Measurements from ENCODE around the gene TSPAN10.

TSPAN10 gene

DNA sequence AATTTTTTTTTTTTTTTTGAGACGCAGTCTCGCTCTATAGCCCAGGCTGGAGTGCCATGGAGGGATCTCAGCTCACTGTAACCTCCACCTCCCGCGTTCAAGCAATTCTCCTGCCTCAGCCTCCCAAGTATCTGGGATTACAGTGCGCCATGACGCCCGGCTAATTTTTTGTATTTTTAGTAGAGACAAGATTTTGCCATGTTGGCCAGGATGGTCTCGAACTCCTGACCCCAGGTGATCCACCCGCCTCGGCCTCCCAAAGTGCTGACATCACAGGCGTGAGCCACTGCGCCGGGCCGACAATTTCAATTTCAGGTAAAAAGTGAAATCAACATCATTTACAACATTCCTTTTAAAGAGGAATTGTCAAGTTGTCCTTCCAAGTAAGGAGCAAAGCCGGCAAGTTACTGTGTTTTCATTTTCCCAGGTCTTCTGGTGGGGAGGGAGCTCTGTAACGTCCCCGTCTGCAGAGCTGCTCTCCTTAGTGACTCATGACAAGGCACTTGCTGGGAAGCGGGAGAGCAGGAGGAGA lies 957 bp upstream of the TSPAN10 start:
- peak in 1 of 6 experiments; percentile 19 for DNase-seq

DNA sequence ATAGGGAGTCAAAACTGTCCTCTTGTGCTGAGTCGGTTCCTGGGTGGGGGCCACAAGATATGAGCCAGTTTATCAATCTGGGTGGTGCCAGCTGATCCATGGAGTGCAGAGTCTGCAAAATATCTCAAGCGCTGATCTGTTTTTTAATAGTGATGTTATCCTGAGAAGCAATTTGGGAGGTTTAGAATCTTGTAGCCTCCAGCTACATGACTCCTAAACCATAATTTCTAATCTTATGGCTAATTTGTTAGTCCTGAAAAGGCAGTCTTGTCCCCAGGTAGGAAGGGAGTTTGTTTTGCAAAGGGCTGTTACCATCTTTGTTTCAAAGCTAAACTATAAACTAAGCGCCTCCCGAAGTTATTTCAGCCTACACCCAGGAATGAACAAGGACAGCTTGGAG lies 1.7 kb downstream of the TSPAN10 start:
- no peak for DNase-seq

DNA sequence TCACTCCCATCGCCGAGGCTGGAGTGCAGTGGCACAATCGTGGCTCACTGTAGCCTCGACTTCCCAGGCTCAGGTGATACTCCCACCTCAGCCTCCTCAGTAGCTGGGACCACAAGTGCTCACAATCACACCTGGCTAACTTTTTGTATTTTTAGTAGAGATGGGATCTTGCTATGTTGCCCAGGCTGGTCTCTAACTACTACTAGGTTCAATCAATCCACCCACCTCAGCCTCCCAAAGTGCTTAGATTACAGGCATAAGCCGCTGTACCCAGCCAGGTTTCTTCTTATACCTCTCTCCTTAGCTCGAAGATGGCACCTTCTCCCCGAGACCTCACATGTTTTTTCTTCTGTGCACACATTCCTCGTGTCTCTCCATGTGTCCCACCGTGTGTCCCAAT lies 3.0 kb downstream of the TSPAN10 start:
- DNase-seq = no peak

DNA sequence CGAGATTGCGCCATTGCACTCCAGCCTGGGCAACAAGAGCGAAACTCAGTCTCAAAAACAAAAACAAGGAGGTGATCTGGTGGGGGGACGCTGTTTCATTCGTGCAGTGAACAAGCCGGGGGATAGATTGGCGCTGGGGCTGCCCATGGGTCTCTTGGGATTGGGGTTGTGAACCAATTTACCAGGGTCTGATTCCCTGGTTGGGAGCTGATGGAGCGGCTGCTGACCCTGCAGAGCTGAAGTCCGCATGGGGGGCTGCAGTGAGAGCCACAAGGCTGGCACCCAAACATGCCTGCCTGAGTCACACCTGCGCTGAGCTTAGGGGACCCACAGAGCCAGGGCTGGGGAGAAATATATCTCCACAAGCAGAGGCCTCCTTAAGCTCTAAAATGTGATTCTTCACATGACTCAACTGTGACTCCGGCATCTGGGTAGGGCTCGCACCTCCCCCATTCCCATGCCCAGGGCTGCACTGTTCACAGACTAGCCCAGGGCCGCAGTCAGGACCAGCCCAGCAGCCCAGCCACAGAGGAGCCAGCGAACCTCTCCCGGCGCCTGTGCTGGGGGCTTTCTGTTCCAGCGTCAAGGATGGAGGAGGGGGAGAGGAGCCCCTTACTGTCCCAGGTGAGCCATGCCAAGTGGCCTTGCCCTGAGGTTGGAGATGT lies 5.0 kb downstream of the TSPAN10 start:
- no peak for DNase-seq

DNA sequence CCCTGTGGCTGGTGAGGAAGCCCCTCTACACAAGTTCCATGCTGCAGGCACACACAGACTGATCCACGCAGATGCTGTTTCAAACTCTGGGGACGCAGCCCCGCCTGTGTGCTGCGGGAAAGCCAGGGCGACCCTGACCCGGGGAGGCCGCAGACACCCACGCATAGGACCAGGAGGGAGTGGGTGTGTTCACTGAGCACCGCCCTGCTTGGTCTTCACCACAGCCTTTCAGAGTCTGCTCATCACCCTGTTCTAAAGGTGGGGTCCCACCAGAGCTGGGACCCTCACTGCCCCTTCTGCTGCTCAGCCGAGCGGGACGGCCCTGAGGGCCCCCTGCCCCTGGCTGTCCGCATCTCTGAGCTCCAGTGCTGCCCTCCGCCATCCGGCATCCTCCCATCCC lies 7.5 kb downstream of the TSPAN10 start:
- DNase-seq = no peak

GRCh38 chr17:81644976-81645952 lies 8.3 kb downstream of the TSPAN10 start:
- DNase-seq = no peak

- DNase-seq = no peak
These were observed 10.0 kb downstream of the TSPAN10 start for GRCh38 chr17:81646869-81647600.

DNA sequence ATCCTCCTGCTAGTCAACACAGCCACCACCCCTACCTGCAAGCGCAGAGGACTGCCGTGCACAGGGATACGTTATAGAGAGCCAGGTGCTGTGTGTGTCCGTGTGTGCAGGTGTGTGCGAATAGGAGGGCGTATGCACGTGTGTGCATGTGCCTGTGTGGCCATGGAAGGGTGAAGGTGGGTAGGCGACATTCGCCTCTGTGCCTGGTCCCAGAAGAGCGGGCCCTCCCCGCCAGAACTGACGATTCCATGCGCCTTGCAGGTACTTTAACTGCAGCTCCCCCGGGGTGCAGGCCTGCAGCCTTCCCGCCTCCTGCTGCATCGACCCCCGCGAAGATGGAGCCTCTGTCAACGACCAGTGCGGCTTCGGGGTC lies 10.6 kb downstream of the TSPAN10 start:
- DNase-seq = no peak

- DNase-seq = no peak
These were observed 11.2 kb downstream of the TSPAN10 start for GRCh38 chr17:81648013-81648706.

DNA sequence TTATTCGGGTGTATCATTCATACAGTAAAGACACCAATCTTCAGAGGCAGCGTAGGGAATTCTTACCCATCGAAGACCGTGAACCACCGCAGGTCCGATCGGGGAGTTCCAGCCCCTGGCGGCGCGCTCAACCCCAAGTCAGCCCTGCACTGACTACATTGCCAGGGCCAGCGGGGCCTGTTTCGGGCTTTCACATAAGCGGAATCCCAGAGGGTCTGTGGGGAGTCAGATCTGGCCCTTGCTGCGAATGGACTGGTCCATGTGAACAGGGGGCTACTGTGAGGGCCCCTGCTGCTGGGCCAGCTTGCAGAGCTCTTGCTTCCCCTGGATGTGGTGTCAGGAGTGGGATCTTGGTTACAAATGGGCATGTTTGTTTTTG lies 11.7 kb downstream of the TSPAN10 start:
- no peak for DNase-seq

- no peak for DNase-seq
These were observed 14.0 kb downstream of the TSPAN10 start for GRCh38 chr17:81650951-81651350.

GRCh38 chr17:81651692-81652091 lies 14.7 kb downstream of the TSPAN10 start:
- no peak for DNase-seq

DNA sequence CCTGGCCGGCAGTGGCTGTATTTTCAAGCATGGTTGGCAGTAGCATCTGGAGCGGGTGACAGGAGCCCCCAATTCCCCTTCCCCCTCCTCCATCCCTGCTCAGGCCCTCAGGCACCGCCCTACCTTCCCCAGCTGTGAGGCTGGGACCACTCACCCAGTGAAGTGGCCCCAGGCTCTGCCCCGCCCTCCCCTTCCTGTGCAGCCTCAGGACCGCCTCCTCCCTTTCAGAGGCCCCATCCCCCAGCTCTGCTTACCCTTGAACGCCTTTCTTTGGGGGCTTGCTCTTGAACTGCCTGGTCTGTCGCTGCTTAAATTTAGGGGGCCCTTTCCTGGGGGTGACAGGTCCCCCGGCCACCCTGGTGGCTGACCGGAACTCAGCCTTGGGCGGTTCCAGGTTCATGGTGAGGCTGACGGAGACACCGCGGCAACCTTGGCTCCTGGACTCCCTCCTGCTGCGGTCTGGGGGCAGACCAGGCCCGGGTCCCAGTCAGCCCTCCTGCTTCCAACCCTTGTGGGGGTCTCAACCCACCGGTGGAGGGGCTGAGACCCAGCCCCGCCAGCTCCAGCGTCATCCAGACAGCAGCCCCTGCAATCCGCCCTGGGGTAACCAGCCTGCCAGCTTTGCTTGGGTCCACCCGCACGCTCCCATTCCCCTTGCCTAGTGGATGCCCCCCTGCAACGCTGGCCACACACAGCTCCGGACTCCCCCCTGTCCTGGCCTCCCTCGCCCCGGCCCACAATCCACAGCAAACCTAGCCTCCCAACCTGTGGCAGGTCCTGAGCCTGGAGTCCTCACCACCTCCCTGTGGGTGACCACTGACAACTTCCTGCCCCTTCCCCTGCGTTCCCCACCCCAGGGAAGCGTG lies 16.1 kb downstream of the TSPAN10 start:
- DNase-seq = peak in 1 of 6 experiments; percentile 10

DNA sequence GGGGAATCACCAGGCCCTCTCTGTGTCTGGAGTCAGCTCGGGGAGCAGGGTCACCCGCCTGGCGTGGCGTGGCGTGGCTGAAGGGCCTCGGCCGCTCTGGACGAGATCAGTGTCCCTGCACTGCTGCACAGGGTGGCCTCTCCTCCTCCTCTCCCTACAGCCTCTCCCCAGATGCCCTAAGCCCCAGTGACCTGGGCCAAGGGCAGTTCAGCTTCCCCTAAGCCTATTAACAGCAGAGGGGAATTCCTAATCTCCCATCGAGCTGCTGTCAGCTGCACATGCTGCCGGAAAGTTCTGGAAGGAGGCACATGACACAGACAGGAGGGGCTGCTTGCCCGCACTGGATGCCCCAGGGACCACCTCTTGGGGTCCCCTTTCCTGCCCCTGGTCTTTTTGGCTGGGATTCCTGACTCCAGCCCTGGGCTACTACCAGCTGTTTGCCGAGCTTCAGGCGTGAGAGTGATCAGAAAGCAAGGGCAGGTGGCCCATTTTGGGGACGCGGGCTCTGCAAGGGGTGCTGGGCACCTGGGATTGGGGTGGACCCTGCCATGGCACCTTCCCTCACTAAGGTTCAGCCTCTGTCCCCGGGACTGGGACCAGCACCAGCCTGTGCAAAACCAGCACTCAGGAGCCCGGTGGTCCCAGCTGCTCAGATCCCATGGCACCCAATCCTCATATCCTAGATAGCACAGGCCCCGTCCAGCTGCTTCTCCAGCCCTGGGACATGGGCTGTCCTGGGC lies 18.6 kb downstream of the TSPAN10 start:
- no peak for DNase-seq

DNA sequence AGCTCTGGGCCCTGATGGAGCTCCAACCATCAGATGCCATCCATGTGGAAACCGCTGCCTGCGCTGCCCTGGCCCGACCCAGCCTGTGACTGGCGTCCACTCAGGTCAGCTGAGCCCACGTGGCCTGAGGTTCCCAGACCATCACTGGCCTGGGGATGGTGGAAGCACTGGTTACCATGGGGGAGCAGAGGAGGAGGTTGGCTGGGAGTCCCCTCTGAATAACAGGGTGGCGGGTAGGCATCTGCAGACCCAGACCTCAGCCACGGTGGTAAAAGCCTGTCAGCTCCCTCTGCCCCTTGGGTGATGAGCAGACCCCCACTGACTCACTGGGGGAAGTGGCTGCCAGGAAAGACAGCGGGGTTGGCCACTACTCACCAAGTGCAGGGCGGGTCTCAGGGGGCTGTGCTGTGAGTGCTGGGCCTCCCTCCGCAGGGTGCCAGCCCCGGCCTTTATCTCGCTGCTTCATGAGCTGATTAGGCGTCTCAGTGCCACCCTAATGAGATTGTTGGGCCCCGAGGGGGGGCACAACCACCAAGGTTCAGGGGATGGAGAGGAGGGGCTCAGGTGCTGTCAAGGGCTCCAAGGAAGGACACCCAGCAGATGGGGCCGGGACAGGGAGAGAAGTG lies 19.2 kb downstream of the TSPAN10 start, which contains the start of gene PDE6G:
PDE6G (minus strand) TSS at position 425 of the 626 bp plus-strand sequence. CDS start 3,237 bp downstream, outside the sequence.
- DNase-seq = no peak

GRCh38 chr17:81656835-81657234 lies 19.8 kb downstream of the TSPAN10 start:
- DNase-seq = no peak

DNA sequence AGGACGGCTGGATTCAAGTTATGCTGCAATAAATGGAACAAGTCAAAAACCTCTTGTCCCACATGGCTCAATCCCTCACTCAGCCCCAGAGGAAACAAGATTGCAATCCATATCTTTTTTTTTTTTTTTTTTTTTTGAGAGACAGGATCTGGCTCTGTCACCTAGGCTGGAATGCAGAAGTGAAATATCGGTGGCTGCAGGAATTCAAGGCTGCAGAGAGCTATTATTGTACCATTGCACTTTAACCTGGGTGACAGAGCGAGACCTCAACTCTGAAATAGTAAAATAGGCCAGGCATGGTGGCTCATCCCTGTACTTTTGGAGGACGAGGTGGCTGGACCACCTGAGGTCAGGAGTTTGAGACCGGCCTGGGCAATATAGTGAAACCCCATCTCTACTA lies 22.0 kb downstream of the TSPAN10 start:
- no peak for DNase-seq

DNA sequence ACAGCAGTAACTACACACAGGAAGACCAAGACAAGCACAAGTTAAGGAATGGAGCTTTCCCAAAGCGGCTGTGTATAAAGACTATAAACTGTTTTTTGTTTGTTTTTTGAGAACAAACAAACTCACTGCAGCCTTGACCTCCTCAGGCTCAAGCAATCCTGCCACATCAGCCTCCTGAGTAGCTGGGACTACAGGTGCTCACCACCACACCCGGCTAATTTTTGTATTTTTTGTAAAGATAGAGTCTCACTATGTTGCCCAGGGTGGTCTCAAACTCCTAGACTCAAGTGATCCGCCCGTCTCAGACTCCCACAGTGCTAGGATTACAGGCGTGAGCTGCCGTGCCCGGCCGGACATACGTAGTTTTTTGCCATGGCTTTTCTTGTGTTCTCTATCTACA lies 23.4 kb downstream of the TSPAN10 start:
- DNase-seq = no peak

- DNase-seq = no peak
These were observed 25.0 kb downstream of the TSPAN10 start for GRCh38 chr17:81662002-81662401.

DNA sequence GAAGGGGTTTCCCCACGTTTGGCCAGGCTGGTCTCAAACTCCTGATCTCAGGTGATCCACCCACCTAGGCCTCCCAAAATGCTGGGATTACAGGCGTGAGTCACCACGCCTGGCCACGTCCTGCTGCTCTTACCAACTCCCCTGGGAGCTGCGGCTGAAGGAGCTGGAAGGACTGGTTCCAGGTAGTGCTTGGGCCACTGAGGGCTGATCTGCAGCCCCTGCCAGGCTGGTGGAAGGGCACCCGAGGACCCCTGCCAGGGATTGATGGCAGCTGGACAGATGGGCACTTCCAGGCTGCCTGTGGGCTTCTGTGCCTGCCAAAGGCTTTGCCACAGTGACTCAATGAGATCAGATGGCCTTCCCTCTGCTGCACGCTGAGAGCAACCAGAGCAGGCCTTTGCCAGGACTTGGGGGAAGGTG lies 27.1 kb downstream of the TSPAN10 start:
- no peak for DNase-seq
